Subcutaneous abdominal adipose tissue (tissue), 5 donors: ENCODE data around the gene ARHGEF10L.

Experiments used
- H3K27ac ChIP-seq: one replicate; pipeline ENCODE4 v1.7.0; 2013; ENCODE audit warnings: low read depth, mild to moderate bottlenecking, inconsistent platforms, low read length, moderate library complexity
- H3K27me3 ChIP-seq, 5 donors: one replicate each; pipeline ENCODE4 v1.7.0; 2013; ENCODE audit warnings: low read length in 5 of 5, inconsistent platforms in 1 of 5; ENCODE audit not compliant: control insufficient read depth in 5 of 5, insufficient read depth in 4 of 5
- H3K36me3 ChIP-seq, 5 donors: one replicate each; pipeline ENCODE4 v1.7.0; 2013; ENCODE audit warnings: low read length in 5 of 5; ENCODE audit not compliant: control insufficient read depth in 5 of 5, insufficient read depth in 5 of 5
- H3K4me1 ChIP-seq, 5 donors: one replicate each; pipeline ENCODE4 v1.7.0; 2013; ENCODE audit warnings: low read length in 5 of 5, mild to moderate bottlenecking in 3 of 5, moderate library complexity in 1 of 5; ENCODE audit not compliant: control insufficient read depth in 5 of 5, insufficient read depth in 5 of 5
- H3K4me3 ChIP-seq, 5 donors: one replicate each; pipeline ENCODE4 v1.7.0; 2013; ENCODE audit warnings: low read length in 5 of 5, low read depth in 1 of 5
- H3K9ac ChIP-seq, 5 donors: one replicate each; pipeline ENCODE4 v1.7.0; 2013; ENCODE audit warnings: low read length in 5 of 5, mild to moderate bottlenecking in 4 of 5, moderate library complexity in 3 of 5
- H3K9me3 ChIP-seq, 5 donors: one replicate each; pipeline ENCODE4 v1.7.0; 2013; ENCODE audit warnings: low read length in 5 of 5; ENCODE audit not compliant: control insufficient read depth in 5 of 5
- donor health status: healthy.
- donor health status: healthy.
- donor health status: healthy.
- donor health status: healthy.
- donor health status: healthy.

The ARHGEF10L gene

DNA sequence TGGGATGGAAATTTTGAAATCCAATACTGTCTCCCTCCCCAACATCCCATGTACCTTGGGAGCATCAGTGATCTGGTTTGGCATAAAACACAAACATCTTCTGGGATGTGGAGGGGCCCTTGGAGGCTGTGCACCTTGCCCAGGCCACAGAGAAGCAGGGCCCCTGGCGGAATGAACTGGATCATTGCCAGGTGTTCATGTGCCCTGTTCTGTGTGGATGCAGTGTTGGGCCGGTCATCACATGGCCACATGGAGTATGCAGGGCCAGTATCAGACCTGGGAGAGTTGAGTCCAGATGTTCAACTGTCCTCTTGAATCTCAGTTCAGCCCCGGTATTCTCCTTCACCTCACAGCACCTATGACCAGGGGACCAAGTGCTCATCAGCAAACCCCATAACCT is 26.9 kb downstream of the ARHGEF10L start:
- no peak overlapping the region for H3K9ac ChIP-seq
- peaks cover 0 to 2% (median 0%) of the 10 kb centered on the region in 5 donors for H3K9me3 ChIP-seq
- H3K27me3 ChIP-seq = peaks cover 0 to 5% (median 0%) of the 10 kb centered on the region in 5 donors
- H3K27ac ChIP-seq = peak overlapping the region; percentile 100
- H3K4me1 ChIP-seq = peaks cover 20 to 94% (median 86%) of the 10 kb centered on the region in 5 donors
- no peaks in the 10 kb centered on the region for H3K36me3 ChIP-seq
- H3K4me3 ChIP-seq = no peak overlapping the region

DNA sequence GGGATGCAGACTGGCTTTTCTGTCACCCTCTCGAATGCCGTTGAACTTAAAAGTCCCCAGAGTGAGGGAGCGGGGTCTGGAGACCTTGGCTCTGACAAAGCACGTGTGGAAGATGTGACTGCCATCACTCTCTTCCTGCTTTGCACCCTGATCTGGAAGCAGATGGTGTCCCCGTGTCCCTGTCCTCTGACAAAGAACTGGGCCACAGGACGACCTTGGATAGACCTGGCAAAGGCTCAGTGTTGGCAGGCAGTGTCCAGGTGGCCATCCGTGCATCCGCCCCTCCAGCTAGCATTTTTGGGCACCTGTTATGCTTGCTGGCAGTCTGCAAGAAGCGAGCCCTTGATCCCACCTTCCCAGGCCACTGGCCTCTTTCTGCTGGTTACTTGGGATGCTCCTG is 27.4 kb downstream of the ARHGEF10L start:
- H3K36me3 ChIP-seq = no peaks in the 10 kb centered on the region
- H3K4me1 ChIP-seq = peaks cover 20 to 92% (median 87%) of the 10 kb centered on the region in 5 donors
- H3K4me3 ChIP-seq = no peak overlapping the region
- H3K9ac ChIP-seq = no peak overlapping the region
- peaks cover 0 to 5% (median 0%) of the 10 kb centered on the region in 5 donors for H3K27me3 ChIP-seq
- H3K9me3 ChIP-seq = peaks cover 0 to 2% (median 0%) of the 10 kb centered on the region in 5 donors
- peak overlapping the region; percentile 100 for H3K27ac ChIP-seq

DNA sequence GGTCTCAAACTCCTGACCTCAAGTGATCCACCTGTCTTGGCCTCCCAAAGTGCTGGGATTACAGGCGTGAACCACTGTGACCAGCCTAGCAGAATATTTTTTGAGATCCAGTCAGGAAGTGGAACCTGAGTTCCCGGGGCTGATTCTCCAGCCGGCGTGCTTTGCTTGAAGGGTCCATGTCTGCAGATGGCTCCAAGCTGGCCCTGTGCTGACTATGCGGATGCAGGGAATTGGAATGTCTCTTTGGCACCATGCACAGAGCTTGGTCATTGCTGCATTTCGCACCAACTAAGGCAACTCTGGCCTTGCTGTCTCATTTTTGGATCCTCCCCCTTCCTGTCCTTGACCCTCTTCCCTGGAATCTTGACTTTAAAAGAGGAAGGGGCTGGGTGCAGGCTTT is 28.1 kb downstream of the ARHGEF10L start:
- peak overlapping the region; percentile 100 for H3K27ac ChIP-seq
- H3K27me3 ChIP-seq = peaks cover 0 to 5% (median 0%) of the 10 kb centered on the region in 5 donors
- no peak overlapping the region for H3K4me3 ChIP-seq
- H3K36me3 ChIP-seq = no peaks in the 10 kb centered on the region
- H3K4me1 ChIP-seq = peaks cover 20 to 92% (median 86%) of the 10 kb centered on the region in 5 donors
- peak overlapping the region in 1 of 5 donors; percentile 22 for H3K9ac ChIP-seq
- H3K9me3 ChIP-seq = peaks cover 0 to 2% (median 0%) of the 10 kb centered on the region in 5 donors

DNA sequence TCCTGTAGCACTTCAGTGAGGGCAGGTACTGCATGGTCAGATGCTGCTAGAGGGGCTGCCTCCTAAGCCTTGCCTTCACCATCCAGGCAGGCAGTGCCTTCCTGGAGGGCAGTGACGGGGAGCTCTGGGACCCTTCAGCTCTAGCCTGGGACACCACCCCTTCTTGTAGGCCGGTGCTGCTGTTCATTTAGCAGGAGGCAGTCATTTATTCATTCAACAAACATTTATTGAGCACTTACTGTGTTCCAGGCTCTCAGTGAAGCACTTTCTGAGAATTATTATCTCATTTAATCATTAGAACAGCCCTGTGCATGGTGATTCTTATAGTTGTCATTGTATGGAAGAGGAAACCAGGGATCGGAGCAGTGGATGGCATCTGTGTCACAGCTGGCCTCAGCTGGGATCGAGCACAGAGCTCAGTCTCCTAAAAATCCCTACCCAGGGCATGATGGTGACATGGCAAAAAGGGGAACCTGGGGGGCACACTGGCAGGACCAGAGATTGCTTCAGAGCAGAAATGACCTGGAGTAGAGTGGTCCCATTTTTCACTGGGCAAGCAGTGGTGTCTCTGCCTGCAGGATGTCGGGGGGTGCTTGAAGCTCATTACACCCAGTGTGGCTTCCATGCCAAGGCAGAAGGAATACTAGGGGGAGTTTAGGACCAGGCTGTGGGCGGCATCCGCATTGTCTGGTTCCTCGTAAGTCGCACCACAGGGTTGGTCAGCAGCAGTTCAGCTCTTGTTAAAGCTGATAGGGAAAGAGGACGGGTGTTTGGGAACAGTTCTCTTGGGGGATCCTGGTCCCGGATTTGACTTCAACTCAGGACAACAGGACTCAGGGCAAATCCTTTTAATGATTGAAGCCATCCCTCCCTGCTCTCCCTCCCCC is 28.8 kb downstream of the ARHGEF10L start:
- peaks cover 20 to 96% (median 91%) of the 10 kb centered on the region in 5 donors for H3K4me1 ChIP-seq
- peak overlapping the region in 4 of 5 donors; percentile 75 to 93 (median 85) for H3K9ac ChIP-seq

DNA sequence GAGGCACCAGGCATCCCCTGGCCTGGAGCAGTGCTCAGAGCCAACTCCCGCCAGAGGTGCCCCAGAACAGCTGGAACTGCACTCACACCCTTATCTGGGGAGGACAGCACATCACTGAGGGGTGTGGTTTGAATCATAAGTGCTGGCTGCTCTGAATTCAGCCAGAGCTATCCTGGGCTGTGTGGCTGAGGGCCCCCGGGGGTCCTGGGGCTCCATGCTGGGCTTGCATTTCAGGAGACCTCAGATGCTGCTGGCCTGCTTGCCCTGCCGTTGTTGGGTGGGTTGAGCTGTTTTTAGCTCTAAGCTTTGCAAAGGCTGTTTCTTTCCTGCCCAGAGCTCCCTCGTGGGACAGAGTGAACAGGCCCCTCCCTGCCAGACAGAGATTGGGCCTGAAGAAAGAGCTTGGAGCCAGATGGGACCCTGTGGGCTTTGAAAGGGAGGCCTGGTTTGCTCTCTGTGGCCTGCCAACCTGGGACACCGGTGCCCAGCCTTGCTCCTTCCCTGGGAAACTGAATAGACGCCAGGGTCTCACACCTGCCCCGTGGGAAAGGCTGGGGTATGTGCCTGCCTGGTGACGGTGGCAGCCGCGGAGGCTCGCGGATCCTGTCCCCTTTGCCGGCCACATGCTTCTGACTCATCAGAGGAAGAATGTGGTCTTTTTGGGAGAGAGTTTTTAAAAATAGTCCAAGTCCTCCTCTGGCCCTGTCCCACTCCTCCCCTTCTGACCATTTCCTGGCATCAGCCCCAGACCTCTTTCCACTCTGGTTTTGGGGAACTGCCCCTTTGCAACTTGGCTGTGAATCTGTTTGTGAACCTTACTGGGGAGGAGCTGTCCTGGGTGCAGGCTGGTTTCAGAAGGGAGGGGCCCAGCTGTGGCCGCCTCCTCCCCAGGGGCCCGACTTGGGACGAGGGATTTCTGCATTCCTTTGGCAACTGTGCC is 30.0 kb downstream of the ARHGEF10L start:
- Histone ChIP-seq H3K9ac (peak overlapping the region; percentile 75 to 93 (median 84)), H3K4me1 (peaks cover 18 to 98% (median 91%) of the 10 kb centered on the region in 5 donors), H3K27ac (peak overlapping the region; percentile 100), H3K4me3 (peak overlapping the region in 4 of 5 donors; percentile 11 to 40 (median 26)), H3K27me3 (peaks cover 0 to 5% (median 0%) of the 10 kb centered on the region in 5 donors), H3K9me3 (peaks cover 0 to 2% (median 0%) of the 10 kb centered on the region in 5 donors), H3K36me3 (no peaks in the 10 kb centered on the region)

More for the DNA sequence above, 28.8 kb downstream of the ARHGEF10L start:
- Histone ChIP-seq H3K27ac (peak overlapping the region; percentile 100), H3K27me3 (peaks cover 0 to 5% (median 0%) of the 10 kb centered on the region in 5 donors), H3K36me3 (no peaks in the 10 kb centered on the region), H3K4me3 (peak overlapping the region in 1 of 5 donors; percentile 1), H3K9me3 (peaks cover 0 to 2% (median 0%) of the 10 kb centered on the region in 5 donors)

DNA sequence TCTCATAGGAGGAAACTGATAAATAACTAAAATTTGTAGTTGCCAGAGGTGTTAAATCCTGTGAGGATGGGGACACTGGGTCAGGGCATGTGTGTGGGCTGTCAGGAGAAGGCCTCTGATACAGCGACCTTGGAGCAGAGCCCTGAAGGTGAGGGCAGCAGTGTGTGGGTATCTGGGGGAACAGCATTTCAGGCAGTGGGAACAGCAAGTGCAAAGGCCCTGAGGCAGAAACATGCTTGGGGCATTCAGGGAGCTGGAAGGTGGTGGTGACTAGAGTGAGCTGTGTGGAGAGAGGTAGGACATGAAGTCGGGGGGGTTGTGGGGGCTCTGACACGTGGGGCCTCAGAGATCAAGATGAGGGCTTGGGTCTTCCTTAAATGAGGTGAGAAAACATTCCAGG is 30.7 kb downstream of the ARHGEF10L start:
- Histone ChIP-seq H3K27ac (peak overlapping the region; percentile 100), H3K36me3 (no peaks in the 10 kb centered on the region), H3K9me3 (peaks cover 0 to 2% (median 0%) of the 10 kb centered on the region in 5 donors)

DNA sequence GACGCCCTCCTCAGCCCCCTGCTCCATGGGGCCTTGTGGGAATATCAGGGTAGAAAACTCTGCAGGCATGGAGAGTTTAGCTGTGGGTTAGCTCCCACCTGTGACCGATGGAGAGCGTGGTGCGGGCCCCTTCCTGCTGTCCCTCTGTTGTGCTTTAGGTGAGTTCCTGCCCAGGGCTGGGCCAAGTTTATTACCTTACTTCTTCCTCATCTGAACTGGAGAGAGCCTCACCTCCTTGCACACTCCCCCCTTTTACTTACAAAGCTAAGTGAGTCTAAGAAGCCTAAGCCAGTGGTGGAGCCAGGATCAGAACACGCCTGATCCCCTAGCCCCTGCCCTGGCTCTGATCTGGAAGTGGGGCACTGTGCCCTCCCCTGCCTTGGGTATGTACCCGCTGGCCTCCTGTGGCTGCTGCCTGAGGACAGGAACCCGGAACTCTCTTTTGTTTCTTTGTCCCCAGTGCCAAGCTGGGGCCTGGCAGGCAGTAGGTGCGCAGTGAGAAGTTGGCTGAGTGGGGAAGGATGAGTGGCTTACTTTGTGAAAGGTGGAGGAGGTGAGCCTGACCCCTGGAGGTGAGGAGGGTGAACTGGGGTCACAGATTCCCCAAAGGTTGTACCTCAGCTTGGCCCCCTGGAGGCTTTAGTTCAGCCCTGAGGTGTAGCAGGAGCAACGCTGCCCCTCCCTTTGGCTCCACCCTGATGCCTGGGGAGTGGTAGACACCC is 32.9 kb downstream of the ARHGEF10L start:
- H3K36me3 ChIP-seq = no peaks in the 10 kb centered on the region
- H3K4me1 ChIP-seq = peaks cover 15 to 83% (median 74%) of the 10 kb centered on the region in 5 donors
- H3K27ac ChIP-seq = no peak overlapping the region
- no peak overlapping the region for H3K4me3 ChIP-seq
- peaks cover 0 to 2% (median 0%) of the 10 kb centered on the region in 5 donors for H3K9me3 ChIP-seq
- H3K9ac ChIP-seq = peak overlapping the region in 1 of 5 donors; percentile 14
- peaks cover 0 to 5% (median 0%) of the 10 kb centered on the region in 5 donors for H3K27me3 ChIP-seq

More for the DNA sequence above, 30.7 kb downstream of the ARHGEF10L start:
- peak overlapping the region in 1 of 5 donors; percentile 17 for H3K4me3 ChIP-seq
- peak overlapping the region in 2 of 5 donors; percentile 48 to 52 for H3K9ac ChIP-seq
- H3K27me3 ChIP-seq = peaks cover 0 to 5% (median 0%) of the 10 kb centered on the region in 5 donors
- peaks cover 18 to 98% (median 91%) of the 10 kb centered on the region in 5 donors for H3K4me1 ChIP-seq

DNA sequence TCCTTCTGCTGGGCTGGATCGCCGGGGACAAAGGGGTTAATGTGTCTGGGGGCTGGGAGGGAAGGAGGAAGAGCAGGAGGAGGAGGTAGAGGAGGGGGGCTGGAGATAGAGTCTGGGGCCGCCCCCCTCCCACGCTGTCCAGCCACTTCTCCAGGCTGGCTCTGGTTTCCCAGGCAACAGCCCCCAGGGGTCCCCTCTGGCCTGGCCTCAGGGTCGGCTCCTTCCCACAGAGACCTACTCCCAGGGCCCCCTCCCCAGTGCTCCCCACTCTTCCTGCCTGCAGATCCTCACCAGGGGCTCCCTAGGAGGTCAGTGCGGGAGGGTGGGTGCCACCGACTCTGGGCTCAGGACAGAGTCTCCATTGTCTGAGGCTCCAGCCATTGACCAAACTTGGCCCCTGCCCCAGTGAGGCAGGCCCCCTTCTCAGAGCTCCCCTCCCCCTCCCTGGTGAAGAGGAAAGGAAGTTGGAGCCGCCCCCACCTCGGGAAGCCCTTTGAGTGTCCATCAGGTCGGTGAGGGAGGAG is 34.1 kb downstream of the ARHGEF10L start:
- Histone ChIP-seq H3K27me3 (peaks cover 0 to 5% (median 0%) of the 10 kb centered on the region in 5 donors), H3K4me3 (no peak overlapping the region), H3K9ac (no peak overlapping the region), H3K36me3 (no peaks in the 10 kb centered on the region), H3K4me1 (peaks cover 8 to 71% (median 65%) of the 10 kb centered on the region in 5 donors), H3K27ac (no peak overlapping the region), H3K9me3 (peaks cover 0 to 2% (median 0%) of the 10 kb centered on the region in 5 donors)

DNA sequence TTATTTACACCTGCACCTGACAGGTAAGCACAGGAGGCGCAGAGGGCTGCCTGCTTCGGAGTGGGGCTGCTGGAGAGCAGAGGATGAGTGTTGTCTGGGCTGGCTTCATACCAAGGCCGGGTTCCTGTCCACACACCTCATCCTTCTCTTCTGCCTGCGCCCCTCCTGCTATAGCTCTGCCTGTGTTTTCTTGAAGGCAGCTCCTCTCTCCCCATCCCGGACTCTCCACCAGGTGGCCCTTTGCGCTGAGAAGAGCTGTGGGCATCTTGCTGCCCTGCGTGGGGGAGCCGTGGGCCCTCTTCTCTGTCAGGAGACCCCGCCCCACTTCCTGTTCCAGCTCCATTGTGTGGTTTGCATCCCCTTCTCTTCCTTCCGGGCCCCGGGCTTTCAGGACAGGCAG is 35.0 kb downstream of the ARHGEF10L start:
- H3K27me3 ChIP-seq = peaks cover 0 to 4% (median 0%) of the 10 kb centered on the region in 5 donors
- peaks cover 2 to 62% (median 56%) of the 10 kb centered on the region in 5 donors for H3K4me1 ChIP-seq
- no peaks in the 10 kb centered on the region for H3K36me3 ChIP-seq
- no peak overlapping the region for H3K27ac ChIP-seq
- peaks cover 0 to 2% (median 0%) of the 10 kb centered on the region in 5 donors for H3K9me3 ChIP-seq
- no peak overlapping the region for H3K4me3 ChIP-seq
- peak overlapping the region in 2 of 5 donors; percentile 11 to 35 for H3K9ac ChIP-seq
